ENCODE data around the gene CUX1.

- TF ChIP-seq POLR2AphosphoS5 (IDR thresholded peaks at IDR 0.05; ENCODE audit: low read depth, low read length) (no peak), POLR2A (IDR thresholded peaks at IDR 0.05; ENCODE audit: low read depth, low read length) (no peak)
Observed at GRCh38 chr7:101985903-101986734, 168.7 kb downstream of the CUX1 start.

All from GM12892 (cell line).